Hematopoietic multipotent progenitor cell (in vitro differentiated cells): ENCODE results near the gene BBX. TPM values are rescaled to one million over a fixed set of nuclear protein-coding genes. Genes with fewer than 3 reads are reported as not detected.

Source experiments
- DNase-seq, 3 donors: peaks; one replicate each; pipeline ENCODE4 v3.0.0-alpha.2; 2011 to 2015; ENCODE audit warnings: low read depth in 2 of 3, low spot score in 2 of 3
- total RNA-seq: library from RNA; depleted of rRNA; stranded (reverse); fragments of >200 nt; gene quantifications from one replicate; pipeline ENCODE4 v1.2.3, GENCODE V29; 2012

Gene BBX
- total RNA-seq = 35.0 TPM

DNA sequence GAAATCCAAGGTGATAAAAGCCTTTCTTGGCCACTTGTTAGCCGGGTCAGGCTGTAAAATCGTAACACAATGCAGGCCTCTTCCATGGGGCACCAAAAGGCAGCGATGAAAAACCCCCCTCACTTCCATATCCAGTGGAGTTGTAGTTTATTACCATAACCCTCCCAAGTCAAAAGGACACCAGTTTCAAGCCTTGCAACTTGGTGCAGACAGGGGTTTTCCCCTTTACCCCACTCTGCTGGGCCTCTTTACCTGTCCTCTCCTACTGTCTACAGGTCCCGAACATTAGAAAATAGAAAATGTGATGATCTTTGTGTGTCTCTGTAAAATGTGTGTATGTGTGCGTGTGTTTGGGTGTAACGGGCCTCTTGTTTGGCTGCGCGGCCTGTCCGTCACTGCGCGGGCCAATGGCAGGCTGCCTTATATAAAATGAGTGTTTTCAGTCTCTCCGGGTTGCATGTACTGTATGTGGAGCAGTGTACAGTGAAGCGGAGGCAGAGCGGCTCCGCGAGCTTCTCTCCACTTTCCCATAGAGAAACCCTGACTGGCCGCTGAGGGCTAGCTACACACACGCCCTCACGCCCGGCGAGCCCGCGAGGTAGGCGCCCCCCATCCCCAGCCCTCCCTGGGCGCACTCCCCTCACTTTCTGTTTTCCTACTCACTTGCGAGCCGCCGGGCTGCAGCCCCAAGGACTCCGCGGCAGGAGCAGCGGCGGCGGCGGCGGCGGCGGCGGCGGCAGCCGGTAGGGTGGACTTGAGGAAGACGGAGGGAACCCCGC lies at the start of gene BBX:
Gene BBX (plus strand): TSS at position 453 of the 779 bp plus-strand sequence. CDS start 187,499 bp downstream, outside the sequence.
- peak; percentile 90 to 95 (median 94) for DNase-seq

DNA sequence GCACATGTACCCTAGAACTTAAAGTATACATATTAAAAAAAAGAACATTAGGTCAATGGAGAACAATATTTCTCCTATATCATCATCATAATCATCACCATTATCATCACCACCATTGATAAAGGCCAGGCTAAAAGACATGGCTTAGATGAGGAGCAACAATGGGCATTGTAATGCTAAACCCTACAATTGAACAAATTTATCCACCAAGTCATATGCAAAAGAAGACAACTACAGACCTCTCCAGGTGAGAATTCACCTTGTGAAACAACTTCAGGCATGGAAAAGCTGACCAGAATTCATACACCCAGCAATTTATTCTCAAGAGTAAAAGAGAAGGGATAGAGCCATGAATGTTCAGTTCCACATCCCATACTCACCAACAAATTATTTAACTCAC lies 46.3 kb upstream of the BBX start:
- DNase-seq = no peak

DNA sequence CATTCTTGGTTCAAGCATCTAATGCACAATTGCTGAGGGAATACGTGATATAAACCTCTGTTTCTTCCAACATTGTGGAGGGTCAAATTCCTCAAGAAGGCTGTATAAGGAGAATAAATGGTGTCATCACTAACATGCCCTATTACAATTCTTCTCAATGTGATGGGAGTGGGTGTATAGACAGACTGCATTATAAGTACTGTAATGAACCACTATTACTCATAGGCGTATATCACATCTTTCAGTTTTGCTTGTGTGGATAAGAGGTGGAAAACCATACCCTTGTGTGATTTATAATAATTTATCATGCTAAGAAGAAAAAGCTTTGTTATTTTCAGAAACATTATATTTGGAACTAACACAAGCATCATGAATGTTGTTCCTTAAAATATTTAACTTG lies 35.3 kb upstream of the BBX start:
- DNase-seq = no peak

DNA sequence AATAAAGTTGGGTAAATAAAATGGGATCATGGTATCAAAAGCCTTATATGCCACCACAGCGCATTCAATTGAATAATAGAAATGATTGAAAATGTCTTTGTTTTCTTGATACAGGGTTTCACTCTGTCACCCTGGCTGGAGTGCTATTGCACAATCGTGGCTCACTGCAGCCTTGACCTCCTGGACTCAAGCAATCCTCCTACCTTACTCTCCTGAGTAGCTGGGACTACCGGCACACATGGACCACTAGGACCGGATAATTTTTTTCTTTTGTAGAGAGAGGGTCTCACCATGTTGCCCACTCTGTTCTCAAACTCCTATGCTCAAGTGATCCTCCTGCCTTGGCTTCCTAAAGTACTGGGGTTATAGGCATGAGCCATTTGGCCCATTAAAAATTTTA lies 33.8 kb upstream of the BBX start:
- DNase-seq = no peak

DNA sequence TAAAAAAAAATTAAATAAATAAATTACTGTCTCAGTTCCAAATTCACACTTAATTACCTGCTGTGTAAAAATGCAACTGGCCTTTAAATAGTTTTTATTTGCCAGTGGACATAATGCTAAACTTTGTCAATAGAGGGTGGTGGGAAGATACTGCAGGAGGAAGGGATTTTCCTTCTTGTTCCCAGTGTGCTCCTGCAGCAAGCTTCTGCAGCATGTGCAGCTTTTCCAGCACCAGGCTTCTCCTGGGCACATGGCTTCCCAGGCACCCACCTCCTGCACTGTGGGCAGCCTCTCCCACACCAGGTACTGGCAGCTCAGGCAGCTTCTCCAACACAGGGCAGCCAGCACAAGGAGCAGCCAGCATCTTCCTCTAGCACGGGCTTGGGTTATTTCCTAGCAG lies 29.6 kb upstream of the BBX start:
- DNase-seq = no peak

DNA sequence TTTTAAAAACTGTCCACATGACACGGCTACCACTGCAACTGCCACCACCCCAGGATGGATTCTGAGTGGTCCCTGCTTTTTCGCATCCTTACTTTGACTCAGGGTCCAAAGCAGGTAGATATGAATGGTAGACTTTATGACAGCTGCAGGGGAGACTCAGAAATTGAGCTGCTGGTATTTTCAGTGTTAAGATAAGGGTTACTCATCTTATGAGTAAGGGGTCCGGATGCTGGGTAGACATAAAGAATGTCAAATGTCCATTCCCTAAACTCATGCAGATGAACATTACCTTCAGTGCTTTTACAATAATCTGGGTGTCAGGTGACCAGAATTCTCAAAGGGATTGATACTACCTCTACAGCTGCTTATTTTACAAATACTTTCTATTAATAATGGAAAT lies 25.9 kb upstream of the BBX start:
- no peak for DNase-seq

DNA sequence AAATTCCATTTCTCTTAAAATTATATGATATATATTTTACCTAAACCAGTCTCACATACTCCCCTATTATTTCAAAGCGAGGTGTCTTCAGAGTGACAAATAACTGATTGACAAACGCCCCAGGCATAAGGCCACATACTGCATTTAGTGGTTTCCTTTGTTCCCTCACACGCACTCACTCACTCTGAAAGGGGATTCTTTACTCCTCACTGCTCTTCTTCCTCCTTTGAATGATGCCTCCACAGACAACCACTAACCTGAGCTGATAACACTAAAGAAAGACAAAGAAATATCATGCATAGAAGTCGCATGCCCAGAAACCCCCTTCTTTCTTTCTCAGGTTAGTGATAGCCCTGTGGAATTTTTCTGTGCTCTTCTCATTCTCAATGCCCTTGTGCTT lies 24.1 kb upstream of the BBX start:
- DNase-seq = no peak

DNA sequence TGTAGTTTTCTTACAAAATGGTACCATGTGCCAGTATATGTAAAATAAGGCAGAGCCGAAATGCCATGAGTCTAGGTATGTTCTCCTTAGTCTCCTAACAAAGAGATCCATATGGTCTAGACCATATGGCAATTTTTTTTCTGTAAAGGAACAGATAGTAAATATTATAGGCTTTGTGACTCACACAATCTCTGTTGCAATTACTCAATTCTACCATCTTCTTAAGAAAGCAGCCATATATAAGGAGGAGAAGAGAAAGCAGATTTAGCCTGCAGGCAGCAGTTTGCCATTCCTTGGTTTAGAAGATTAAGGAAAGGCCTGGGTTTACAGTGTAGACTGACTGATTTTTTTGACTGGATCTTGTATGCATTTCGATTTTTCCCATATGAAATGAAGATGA lies 16.3 kb upstream of the BBX start:
- DNase-seq = no peak

DNA sequence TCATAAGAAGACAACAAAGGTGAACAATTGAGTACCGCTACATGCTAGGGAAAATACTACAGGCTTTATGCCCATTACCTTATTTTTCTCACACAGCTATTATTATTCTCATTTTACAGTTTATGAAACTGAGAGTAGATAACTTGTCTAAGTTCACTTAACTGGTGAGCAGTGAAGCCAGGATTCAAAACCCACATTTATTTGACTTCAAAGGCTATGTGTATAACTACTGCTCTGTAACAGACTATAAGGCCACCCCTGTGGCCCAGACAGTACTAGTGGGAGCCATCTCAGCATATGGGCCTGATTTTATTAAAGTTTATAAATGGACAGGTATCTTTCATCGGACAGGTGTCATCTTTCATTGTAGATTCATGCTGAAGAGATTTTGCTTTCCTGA lies 14.4 kb upstream of the BBX start:
- DNase-seq = no peak

DNA sequence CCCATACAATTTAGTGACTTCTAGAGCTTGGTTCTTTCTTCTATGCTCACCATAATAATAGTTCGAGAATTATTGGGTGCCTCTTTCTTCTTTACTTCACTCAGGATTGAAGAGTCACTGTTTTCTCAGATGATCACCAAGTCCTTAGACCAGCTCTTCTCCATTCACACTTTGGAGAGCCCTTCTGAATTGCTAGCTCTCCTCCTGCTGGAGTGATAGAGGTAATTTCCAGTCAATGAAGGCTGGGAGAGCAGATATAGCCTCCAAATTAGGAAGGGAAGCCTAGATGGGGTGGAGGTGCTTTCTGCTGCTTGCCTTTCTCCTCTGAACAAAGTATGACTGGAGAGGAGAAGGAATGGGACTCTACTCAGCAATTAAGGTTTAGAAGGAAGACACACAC lies 10.7 kb upstream of the BBX start:
- DNase-seq = peak in 1 of 3 donors; percentile 9

DNA sequence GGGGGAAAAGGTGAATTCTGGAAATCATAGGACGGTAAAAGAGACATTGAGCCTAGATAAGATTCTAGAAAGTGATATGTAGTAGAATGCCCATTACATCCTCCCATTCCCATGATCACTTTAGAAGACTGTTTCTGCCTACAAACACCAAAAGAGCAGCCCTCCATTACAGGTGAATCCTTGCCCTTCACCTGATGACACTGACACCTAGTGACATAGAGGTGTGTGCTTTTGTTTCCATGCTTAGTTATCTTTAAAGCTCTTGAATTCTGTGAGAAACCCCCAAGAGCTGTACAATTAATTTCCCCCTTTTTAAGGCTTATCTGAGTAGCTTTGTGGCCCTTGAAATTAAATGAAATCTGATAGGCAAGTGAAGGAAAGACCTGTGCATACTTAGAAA lies 8.3 kb upstream of the BBX start:
- DNase-seq = no peak

DNA sequence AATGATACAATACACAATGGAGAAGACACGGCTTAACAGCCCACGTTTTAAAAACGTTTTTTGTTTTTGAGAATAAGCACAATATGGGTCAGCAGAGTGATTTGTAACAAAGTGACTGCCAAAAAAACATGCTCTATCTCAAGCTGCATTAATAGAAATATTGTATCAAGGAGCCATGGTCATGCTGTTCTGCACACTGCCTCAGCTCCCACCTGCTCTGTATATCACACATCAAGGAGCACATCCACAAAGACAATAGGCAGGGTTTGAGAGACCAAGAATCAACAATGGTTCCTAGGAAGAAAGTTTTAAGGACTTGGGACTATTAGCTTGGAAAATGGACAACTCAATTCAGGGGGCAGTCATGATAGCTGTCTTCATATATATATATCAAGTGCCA lies 6.3 kb upstream of the BBX start:
- DNase-seq = no peak

DNA sequence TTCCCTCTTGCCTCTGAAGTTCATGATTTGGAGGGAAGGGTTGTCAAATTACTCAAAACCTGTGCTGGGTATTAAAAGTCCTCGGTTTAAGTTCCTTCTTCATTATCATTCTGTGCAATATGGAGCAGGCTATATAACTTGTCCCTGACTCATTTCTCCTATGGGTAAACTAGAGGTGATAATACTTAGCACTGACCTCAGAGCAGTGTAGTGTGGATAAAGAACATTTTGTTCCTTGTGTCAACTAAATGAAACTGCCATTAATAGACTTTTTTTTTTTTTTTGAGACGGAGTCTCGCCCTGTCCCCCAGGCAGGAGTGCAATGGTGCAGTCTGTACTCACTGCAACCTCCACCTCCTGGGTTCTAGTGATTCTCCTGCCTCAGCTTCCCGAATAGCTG lies 2.2 kb upstream of the BBX start:
- no peak for DNase-seq

DNA sequence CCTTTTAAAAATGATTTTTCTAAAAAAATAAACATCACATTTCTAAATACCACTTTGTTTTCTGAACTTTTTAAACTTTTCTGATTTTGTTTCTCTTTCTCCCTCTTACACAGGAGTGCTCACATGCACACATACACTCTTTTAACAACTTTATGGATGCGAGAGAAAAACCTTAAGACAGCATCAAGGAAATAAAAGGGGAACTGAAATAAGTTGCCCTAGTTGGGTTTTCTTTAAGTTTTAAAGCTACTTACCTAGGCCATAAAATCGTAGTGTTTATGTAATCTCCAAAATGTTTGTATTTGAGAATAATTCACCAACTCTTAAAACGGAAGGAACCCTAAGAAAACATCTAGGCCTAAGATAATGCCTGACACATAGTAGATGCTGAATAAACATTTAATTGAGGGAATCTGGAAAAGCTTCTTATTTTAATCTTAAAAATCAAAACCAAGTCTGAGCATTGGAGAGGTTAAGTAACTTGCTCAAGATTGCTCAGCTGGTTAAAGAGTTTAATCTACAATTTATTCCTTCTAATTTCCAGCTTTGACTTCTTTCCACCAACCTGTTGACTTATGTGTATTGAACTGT lies 1.2 kb upstream of the BBX start:
- no peak for DNase-seq

DNA sequence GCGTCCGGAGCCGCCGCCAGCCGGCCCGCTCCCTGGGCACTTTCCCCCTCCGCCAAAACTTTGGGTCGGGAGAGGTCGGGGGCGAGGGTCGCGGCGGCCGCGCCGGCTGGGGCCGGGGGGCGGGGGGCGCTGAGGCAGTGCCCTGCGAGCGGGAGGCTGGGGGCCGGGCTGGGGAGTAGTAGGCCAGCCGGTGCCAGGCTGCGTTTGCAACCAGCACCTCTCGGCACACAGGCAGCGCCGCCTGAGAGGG lies 452 bp downstream of the BBX start:
- DNase-seq = no peak

DNA sequence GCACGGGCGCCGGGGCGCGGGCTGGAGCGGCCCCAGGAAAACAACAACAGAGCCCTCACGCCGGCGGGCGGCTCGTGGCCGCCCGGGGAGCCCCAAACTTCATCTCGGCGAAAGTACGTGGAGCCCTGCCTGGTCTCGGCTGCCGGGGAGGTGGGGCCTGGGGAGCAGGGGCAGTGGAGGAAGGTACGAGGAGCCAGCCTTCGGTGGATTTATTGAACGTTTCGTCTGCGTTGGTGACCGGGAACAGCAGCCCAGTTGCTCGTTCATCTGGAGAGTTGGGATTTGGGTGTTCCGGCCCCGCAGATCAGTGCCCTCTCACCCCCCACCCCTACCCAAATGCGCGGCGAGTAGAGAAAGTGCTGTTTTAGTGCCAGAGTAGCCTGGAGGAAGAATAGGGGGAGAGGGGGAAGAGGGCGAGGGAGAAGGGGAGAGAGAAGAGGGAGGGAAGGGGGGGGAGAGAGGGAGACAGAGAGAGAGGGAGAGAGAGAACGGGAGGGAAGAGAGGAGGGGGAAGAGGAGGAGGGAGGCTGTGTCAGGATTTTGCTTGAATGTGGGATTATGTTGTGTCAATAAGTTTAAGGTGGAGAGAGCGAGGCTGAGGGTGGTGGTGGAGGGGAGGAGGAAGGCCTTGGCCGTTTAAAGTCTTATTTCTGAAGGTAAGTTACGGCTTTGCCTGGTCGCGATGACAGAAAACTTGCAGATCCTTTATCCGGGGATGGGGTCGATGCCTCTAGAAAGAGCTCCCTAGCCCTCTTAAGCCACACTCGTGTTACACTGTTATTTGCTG lies 970 bp downstream of the BBX start:
- DNase-seq = peak; percentile 43 to 62 (median 59)

DNA sequence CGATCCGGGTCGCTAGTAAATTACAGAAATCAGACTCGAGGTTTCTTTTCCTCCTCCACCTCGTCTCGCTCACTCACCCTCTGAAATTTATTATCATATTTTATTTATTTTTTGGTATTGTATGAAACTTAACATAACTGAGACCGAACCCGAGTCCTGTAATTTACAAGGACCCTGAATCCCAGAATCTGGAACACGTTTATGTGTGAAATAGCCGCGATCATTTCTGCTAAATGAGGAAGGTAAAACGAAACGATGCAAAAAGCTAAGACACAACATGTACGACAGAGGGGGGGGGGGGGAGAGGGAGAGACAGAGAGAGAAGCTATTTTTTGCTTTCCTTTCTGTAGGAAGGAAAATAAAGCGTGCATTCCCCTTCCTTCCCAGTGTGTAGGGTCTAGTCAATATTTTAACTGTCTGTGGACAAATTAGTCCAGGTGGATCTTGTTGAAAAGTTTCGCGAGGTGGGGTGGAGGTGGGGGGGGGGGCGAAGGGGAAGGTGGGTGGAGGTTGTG lies 1.6 kb downstream of the BBX start:
- DNase-seq = peak in 2 of 3 donors; percentile 54 to 68

DNA sequence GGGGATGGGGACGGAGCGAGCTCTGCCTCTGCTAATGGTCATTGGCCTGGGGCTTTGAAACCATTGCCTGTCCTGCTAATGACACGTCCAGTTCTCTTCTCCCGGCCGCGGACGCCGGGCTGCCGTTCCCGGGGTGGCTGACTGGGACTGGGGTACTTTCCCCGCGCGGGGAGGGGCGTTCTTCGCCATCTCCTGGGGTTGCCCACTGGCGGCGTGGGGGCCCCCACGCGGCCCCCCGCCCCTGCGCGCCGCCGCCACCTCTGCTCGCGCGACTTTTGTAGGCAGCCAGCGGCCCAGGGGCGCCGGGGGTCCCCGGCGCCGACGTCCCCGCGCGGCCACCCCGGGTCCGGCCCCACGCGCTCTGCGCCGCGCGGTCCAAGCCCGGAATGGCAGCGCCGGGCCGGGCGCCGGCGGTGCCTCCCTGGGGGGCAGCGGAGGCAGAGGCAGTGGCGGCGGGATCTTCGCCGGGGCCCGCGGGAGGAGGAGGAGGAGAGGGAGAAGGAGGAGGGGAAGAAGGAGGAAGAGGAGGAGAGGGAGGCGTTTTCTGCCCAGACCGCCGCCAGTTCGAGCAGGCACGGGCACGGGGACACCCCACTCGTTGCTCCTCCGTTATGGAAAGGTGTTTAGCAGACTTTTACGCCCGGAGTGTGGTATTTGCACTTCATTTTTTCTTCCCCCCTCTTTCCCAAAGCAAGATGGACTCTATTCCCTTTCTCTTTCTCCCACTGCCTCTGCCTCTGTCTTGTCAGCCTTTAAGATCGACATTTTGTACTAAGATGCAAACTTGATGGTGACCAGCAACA lies 2.3 kb downstream of the BBX start:
- peak in 2 of 3 donors; percentile 24 to 25 for DNase-seq

DNA sequence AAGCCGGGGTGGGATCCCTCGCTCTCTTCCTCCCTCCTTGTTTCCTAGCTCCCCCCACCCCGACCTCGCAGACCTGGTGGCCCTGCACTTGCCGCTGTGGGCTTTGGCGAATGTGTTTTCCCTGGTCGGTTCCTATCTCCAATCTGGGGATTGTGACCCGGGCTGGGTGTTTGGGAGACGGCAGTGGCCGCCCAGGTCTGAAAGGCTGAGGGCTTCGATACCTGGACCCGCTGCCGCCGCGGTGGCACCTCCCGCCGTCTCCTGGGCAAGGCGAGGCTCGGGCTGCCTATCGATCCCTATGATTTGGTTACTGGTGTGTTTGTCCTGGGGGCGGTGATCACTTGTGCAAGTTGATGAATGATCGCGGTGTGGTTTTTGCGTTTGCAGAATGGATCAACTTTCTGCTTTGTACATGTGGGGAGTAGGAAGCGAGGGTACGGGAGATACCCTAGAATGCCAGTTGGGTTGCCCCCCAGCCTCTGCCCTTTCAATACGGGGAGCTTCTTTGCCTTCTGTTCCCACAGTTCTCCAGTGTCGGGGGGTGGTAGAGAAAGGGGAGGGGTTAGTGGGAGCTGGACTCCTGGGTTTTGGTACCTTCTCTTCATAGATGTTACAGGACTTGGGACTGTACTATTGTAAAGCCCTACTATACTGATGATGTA lies 3.0 kb downstream of the BBX start:
- DNase-seq = peak in 2 of 3 donors; percentile 7 to 8

DNA sequence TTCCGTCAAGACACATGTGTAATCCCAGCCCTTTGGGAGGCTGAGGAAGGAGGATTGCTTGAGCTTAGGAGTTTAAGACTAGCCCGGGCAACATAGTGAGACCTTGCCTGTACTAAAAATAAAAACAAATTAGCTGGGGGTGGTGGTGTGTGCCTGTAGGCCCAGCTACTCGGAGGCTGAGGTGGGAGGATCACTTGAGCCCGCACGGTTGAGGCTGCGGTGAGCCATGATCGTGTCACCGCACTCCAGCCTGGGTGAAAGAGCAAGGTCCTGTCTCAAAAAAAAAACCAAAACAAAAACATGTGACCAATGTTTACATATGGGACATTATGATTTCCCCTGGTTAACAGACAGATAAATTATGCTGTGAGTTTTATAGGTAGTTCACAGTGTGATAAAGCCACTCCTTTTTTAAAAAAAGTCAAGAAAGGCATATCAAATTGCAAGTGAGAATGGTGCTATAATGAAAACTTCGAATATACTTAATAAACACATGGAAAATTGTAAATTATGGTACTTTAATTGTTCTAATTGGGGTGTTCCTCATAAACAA lies 9.2 kb downstream of the BBX start:
- no peak for DNase-seq
